ENCODE measurements around the gene UPK2.
"Not testable (repeated sequence)": the region's sequence is repeated elsewhere in the genome, so short reads cannot be mapped to it uniquely, and the experiment has no call there.

Gene UPK2

DNA sequence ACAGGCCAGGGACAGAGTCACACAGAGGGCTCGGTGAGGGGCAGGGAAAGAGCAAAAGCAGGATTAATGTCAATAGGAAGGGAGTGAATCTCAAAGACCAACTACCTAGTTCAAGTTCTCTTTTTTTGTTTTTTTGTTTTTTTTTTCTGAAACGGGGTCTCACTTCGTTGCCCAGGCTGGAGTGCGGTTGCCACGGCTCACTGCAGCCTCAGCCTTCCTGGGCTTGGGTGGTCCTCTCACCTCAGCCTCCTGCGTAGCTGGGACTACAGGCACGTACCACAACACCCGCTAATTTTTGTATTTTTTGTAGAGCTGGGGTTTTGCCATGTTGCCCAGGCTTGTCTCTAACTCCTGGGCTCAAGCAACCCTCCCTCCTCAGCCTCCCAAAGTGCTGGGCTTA, 20.7 kb upstream of the UPK2 start:
- DNase-seq (ENCODE audit: low read depth in 2 of 3, low spot score in 1 of 3): no peak

GRCh38 chr11:118938491-118939403, 17.4 kb upstream of the UPK2 start:
- no peak for DNase-seq (ENCODE audit: low read depth in 2 of 3, low spot score in 1 of 3)

- DNase-seq (ENCODE audit: low read depth in 2 of 3, low spot score in 1 of 3): no peak
Observed at GRCh38 chr11:118939404-118939915, 16.6 kb upstream of the UPK2 start.

DNA sequence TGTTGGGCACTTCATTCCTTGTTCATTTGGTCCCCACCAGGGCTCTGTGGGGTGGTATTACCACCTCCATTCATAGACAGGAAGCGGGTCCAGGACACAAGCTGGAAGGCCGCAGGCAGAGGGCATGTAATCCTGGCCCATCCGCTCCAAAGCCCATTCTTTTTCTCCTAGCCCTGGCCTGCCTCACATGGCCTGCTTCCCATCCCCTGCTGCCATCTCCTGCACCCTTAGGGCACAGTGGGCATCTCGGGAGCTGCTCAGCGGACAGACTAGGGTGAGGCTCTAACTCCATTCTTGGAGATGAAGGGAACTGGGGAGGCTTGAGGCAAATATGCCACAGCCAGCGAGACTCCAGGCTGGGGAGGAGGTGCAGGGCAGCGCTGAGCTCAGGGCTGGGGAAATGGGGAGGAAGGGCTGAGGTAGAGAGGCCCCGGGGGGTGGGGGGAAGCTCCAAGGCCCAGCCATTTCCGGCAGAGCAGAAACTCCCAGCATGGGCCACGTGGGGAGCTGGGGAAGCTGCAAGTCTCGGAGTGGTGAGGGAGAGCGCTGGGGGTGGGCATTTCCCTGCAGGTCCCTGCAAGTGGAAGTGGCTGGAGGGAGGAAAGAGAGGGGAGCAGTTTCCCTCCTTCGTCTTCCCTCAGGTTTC, 16.0 kb upstream of the UPK2 start:
- peak in 2 of 3 donors; percentile 60 for DNase-seq (ENCODE audit: low read depth in 2 of 3, low spot score in 1 of 3)

- DNase-seq (ENCODE audit: low read depth in 2 of 3, low spot score in 1 of 3): no peak
Observed at GRCh38 chr11:118947091-118947490, 9.0 kb upstream of the UPK2 start.

DNA sequence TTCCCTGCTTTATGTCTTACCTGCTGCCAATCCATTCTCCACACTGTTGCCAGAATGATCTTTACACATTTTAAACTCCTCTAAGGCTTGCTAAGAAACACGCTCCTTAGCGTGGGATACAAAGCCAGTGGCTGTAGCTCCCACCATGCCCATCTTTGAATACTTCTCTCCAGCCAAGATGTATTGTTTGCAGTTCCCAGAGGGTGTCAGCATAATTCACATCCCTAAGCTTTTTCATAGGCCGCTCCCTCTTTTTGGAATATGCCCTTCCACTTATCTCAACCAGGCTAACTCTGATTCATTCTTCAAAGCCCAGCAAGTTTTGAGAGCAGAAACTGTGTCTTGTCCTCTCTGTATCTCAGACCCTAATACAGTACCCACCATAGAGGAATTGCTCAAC, 8.1 kb upstream of the UPK2 start:
- no peak for DNase-seq (ENCODE audit: low read depth in 2 of 3, low spot score in 1 of 3)

DNA sequence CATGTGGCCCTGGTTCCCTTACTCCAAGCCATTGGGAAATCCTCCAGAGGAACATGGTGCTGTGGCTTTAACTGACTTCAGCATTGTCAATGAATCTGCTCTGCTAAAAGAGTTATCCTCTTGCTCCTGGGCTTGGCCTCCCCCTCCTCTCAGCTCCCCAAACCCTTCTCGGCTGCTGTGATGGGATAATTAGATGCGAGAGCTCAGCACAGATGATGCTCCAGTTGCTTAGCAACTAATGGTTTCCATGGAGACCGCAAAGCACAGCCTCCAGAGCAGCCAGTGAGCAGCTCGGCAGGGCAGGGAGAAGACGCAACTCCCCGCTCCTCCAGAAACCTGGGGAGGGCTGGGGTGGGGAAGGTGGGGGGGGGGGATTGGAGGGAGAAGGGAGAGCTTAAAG, 2.8 kb upstream of the UPK2 start:
- no peak for DNase-seq (ENCODE audit: low read depth in 2 of 3, low spot score in 1 of 3)

DNA sequence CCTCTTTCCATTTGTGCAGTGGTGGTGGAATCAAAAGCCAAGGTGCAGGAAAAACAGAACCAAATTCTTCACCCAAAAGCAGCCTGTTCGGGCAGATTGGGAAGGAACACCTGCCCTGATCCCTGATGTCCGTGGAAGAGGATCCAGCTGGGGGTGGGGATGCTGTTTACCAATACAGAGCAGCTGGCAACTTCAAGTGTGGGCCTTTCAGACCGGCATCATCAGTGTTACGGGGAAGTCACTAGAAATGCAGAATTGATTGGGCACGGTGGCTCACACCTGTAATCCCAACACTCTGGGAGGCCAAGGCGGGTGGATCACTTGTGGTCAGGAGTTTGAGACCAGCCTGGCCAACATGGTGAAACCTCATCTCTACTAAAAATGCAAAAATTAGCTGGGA, 2.1 kb upstream of the UPK2 start:
- DNase-seq (ENCODE audit: low read depth in 2 of 3, low spot score in 1 of 3): not testable (repeated sequence)

DNA sequence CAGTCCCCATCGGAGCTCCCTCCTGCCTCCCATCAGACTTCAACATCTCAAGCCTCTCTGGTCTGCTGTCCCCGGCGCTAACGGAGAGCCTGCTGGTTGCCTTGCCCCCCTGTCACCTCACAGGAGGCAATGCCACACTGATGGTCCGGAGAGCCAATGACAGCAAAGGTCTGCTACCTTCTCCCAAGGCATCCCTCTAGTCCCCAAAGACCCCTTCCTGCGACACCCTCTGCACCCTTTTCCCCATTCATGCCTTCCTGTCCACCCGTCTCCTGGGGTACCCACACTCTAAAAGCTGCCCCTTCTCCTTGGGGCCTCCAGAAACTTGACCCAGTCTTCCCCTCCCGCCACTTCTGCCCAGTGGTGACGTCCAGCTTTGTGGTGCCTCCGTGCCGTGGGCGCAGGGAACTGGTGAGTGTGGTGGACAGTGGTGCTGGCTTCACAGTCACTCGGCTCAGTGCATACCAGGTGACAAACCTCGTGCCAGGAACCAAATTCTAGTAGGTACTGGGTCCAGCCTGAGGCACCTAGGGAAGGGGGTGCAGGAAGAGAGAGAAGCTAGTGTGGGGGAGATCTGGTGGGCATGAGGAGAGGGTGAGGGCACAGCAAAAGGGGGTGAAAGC, 860 bp downstream of the UPK2 start:
- no peak for DNase-seq (ENCODE audit: low read depth in 2 of 3, low spot score in 1 of 3)

GRCh38 chr11:118957549-118957948, 1.5 kb downstream of the UPK2 start:
- no peak for DNase-seq (ENCODE audit: low read depth in 2 of 3, low spot score in 1 of 3)

GRCh38 chr11:118957968-118958367, 1.9 kb downstream of the UPK2 start:
- DNase-seq (ENCODE audit: low read depth in 2 of 3, low spot score in 1 of 3): no peak

- no peak for DNase-seq (ENCODE audit: low read depth in 2 of 3, low spot score in 1 of 3)
Observed at GRCh38 chr11:118958577-118958976, 2.5 kb downstream of the UPK2 start.

GRCh38 chr11:118961189-118961588, 5.1 kb downstream of the UPK2 start:
- DNase-seq (ENCODE audit: low read depth in 2 of 3, low spot score in 1 of 3): no peak

GRCh38 chr11:118961591-118961990, 5.5 kb downstream of the UPK2 start:
- DNase-seq (ENCODE audit: low read depth in 2 of 3, low spot score in 1 of 3): no peak

- not testable (repeated sequence) for DNase-seq (ENCODE audit: low read depth in 2 of 3, low spot score in 1 of 3)
Observed at GRCh38 chr11:118969508-118969907, 13.4 kb downstream of the UPK2 start.

- no peak for DNase-seq (ENCODE audit: low read depth in 2 of 3, low spot score in 1 of 3)
Observed at GRCh38 chr11:118971646-118972045, 15.5 kb downstream of the UPK2 start, which contains the start of gene FOXR1. Gene FOXR1 (plus strand): TSS chr11:118971761. CDS start chr11:118971932, 171 bp downstream.

DNA sequence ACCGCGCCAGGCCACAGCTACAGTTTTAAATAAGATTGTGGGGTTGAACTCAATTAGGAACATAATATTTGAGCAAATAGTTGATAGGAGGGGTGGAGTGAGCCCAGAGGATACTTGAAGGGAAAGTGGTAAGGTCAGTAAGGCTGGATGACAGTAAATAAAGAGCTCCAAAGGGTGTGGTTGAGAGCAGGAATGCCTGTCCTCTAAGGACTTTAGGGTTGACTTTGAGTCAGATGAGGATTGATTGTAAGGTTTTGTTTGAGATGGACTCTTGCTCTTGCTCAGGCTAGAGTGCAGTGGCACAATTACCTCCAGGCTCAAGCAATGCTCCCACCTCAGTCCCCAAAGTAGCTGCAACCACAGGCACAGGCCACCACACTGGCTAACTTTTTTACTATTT, 17.9 kb downstream of the UPK2 start:
- no peak for DNase-seq (ENCODE audit: low read depth in 2 of 3, low spot score in 1 of 3)

GRCh38 chr11:118975771-118976709, 19.9 kb downstream of the UPK2 start:
- DNase-seq (ENCODE audit: low read depth in 2 of 3, low spot score in 1 of 3): no peak

DNA sequence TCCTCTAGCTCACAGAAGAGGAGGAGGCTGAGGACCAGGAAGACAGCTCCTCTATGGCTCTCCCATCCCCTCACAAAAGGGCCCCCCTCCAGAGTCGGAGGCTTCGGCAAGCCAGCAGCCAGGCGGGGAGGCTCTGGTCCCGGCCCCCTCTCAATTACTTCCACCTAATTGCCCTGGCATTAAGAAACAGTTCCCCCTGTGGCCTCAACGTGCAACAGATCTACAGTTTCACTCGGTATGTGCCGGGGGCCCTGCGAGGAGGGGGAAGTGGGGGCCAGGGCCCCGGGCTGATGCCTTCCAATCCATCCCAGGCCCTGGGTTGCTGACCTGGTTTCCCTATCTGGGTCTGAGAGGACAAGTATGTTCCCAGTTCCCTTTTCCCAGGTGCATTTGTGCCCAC, 23.3 kb downstream of the UPK2 start:
- no peak for DNase-seq (ENCODE audit: low read depth in 2 of 3, low spot score in 1 of 3)

- no peak for DNase-seq (ENCODE audit: low read depth in 2 of 3, low spot score in 1 of 3)
Observed at GRCh38 chr11:118980191-118980881, 24.2 kb downstream of the UPK2 start.

Data from stimulated activated CD4-positive, alpha-beta T cell treated with anti-CD3 and anti-CD28 coated beads, Interleukin-12 subunit alpha, Interleukin-12 subunit beta, amount 100 ng/mL, for 48 hours (primary cell).